ENCODE results near the gene APP. TPM values are rescaled to one million over a fixed set of nuclear protein-coding genes. Genes with fewer than 3 reads are reported as not detected.
"Not testable (repeated sequence)": the region's sequence is repeated elsewhere in the genome, so short reads cannot be mapped to it uniquely, and the experiment has no call there.

The APP gene
- total RNA-seq, 1 donor from 2014 or later: 1,315 TPM

GRCh38 chr21:26023406-26023805, 147.2 kb downstream of the APP start:
- DNase-seq (ENCODE audit: low read depth, low spot score): not testable (repeated sequence)

DNA sequence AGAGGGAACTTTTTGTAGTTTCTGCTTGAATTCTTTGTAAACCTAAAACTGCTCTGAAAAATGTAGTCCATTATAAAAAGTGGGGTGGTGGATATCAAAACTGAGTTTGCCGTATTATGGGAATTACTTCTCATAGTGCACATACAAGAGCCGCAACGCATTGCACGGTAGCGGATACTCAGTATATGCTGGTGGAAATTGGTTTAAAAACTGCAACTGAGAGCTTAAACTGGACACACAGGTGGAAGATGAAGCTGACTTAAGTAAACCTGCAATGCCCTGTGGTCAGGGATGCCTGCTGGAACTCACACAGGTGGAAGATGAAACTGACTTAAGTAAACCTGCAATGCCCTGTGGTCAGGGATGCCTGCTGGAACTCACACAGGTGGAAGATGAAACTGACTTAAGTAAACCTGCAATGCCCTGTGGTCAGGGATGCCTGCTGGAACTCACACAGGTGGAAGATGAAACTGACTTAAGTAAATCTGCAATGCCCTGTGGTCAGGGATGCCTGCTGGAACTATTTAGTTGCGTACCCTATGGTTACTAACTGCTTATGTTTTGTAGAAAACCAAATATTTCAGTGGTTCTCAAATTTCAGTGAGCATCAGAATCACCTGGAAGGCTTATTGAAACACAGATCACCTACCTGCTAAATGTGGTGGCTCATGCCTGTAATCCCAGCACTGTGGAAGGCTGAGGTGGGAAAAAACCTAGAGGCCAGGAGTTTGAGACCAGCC, 147.8 kb downstream of the APP start:
- DNase-seq (ENCODE audit: low read depth, low spot score): not testable (repeated sequence)

GRCh38 chr21:26020510-26020909, 150.1 kb downstream of the APP start:
- no peak for DNase-seq (ENCODE audit: low read depth, low spot score)

DNA sequence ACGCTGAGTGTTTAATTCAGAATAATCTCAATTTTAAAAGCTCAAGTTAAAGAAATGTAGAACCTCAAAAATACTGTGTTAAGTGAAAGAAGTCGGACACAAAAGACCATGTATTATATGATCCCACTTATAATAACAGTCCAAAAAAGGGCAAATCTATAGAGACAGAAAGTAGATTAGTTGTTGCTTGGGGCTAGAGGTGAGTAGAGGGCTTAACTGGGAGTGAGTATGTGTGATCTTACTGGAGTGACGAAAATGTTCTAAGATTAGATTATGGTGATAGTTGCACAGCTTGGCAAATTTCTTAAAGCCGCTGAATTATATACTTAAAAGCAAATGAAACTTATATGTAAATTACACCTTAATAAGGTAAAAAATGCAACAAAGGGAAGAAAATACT, 150.5 kb downstream of the APP start:
- no peak for DNase-seq (ENCODE audit: low read depth, low spot score)

DNA sequence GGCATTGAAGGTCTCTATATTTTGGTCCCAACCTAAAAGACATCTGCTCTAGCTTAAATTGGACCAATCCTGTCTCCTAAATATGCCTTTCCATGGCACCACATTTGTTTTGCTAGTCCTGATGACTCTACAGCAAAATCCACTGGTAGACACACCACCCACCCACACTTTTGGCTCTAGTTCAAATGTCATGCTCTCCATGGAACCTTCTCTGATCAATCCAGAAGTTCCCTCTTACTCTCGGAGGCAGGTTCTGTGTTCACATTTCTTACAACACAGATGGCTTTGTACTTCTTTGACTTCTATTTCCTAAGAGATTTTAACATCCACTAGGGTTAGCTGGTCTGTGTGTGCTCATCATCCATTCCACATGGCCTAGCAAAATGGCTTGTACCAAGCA, 151.3 kb downstream of the APP start:
- DNase-seq (ENCODE audit: low read depth, low spot score): no peak

GRCh38 chr21:26013970-26014369, 156.6 kb downstream of the APP start:
- no peak for DNase-seq (ENCODE audit: low read depth, low spot score)

- DNase-seq (ENCODE audit: low read depth, low spot score): not testable (repeated sequence)
These were observed 158.1 kb downstream of the APP start for GRCh38 chr21:26012482-26012881.

- no peak for DNase-seq (ENCODE audit: low read depth, low spot score)
These were observed 159.2 kb downstream of the APP start for GRCh38 chr21:26011292-26011940.

DNA sequence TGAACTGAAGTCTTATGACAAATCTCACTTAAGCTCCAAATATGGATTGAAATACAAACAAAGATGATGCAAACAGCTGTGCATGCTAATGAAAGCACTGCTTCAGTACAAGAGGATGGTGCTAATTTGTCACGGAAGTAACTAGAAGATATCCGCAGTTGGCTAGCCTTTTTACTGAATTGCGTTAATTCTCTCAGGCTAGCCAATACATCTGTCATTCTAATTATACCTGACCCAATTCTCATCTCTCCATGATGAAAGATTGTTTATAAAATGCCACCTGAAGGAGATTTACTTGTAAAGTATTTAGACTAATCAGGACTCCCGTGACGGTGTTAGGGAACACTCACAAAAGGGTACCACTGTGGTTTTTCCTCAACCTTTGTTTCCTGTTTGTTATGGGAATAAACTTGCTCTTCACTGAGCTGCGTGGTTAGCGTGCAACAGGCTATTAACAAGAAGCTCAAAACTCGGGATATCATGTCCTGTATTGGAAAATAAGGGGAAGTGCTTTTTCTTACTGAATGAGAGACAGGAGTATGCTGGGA, 162.5 kb downstream of the APP start:
- DNase-seq (ENCODE audit: low read depth, low spot score): no peak

DNA sequence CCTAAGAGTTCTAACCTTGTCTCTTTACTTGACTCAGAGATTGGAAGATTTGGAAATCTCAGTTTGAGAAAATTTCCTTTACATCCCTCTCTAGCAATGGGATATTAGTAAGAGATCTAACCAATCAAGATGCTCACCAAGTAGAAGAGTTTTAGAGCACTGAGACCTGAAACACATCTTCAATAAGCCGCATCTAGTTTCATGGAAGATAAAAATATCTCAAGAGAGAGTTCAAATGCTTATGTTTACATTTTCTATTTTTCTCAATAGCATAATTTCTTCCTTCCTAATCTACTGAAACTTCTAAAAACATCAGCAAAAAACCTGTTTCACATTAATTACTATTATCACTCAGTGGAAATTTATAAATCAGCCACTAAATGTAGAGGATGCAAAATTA, 165.1 kb downstream of the APP start:
- no peak for DNase-seq (ENCODE audit: low read depth, low spot score)

DNA sequence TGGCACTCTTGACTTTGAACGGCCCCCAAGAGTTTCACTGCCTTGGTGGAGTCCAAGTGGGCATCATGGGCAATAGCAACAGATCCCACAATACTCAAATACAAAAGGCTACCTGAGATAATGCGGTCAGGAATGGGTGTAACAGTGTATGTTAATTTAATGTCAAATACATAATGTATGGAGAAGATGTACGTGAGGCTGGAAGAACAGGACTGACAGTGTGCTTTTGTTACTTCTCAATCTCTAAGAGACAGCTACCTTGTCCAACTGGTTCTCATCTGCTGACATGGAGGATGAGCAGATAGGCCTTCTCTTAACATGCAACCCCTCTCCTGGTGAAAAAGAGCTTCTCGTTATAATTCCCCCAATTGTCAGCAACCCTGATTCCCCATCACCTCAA, 167.2 kb downstream of the APP start:
- DNase-seq (ENCODE audit: low read depth, low spot score): no peak

DNA sequence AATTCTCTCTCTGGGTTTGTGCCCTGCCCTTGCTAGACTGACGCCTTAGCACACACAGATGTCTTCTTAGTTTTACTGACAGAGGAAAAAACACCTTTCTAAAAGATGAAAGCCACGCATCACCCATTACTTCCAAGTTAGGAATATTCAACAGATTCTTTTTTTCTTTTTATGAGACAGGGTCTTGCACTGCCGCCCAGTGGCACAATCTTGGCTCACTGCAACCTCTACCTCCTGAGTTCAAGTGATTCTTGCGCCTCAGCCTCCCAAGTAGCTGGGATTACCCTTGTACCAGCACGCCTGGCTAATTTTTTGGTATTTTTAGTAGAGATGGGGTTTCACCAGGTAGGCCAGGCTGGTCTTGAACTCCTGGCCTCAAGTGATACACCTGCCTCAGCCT, 169.2 kb downstream of the APP start:
- DNase-seq (ENCODE audit: low read depth, low spot score): no peak

DNA sequence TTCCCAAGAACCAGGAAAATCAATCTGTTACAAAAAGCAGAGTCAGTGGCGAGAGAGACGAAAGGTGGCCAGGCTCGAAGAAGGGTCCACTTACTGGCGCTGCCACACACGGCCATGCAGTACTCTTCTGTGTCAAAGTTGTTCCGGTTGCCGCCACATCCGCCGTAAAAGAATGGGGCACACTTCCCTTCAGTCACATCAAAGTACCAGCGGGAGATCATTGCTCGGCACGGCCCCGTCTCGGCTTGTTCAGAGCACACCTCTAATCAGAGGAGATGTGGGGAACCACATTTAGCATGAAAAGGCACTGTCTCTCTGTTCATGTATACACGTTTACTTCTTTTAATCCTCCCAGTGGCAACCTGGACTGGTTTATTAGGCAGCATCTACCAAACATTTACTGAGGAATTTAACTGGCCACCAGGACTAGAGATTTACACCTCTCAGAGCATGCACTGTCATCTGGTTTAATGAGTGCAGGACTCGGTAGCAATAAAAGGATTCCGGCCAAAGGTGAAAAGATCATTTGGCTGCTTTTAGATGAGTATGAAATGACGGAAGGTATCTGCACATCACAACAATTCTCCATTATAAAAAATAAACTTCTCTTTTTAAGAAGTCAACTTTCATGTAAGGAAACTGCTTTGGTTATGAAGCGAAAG, 170.5 kb downstream of the APP start:
- DNase-seq (ENCODE audit: low read depth, low spot score): no peak

- no peak for DNase-seq (ENCODE audit: low read depth, low spot score)
These were observed 172.6 kb downstream of the APP start for GRCh38 chr21:25997788-25998611.

DNA sequence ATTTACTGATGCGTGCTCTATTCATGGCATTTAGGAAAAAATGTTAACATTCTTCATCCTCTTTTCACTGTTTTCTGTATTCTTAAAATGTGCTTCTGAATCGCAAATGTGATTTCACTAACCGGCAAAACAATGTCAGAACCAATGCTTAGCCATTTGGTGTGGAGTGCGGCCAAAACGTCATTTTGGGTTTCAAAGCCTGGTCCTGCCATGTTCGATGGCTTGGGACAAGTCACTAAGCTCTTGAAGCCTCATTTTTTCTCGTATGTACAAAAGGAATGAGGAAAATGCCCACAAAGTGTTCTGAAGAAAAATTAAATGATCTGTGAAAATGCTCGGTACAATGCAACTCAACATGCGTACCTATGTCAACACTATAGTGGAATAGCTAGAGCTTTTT, 175.3 kb downstream of the APP start:
- no peak for DNase-seq (ENCODE audit: low read depth, low spot score)

DNA sequence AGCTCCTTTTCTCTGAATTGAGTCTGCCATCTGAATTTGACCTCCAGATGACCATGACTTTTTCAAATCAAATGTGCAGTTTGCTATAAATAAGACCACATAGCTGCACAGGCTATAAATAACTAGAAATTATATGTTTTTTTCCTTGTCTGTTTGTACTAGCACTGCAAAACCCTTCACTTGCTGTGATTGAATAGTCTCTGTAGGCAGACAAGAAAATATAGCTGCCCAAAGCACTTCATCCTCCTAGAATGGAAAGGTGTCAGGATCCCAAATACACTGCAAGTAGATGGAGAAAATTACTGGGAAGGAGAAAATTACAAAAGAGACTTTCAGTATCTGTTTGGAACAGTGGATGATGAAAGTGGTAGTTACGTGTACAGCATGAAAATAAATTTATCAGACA, 175.8 kb downstream of the APP start:
- no peak for DNase-seq (ENCODE audit: low read depth, low spot score)

GRCh38 chr21:25988738-25989137, 181.8 kb downstream of the APP start:
- DNase-seq (ENCODE audit: low read depth, low spot score): no peak

DNA sequence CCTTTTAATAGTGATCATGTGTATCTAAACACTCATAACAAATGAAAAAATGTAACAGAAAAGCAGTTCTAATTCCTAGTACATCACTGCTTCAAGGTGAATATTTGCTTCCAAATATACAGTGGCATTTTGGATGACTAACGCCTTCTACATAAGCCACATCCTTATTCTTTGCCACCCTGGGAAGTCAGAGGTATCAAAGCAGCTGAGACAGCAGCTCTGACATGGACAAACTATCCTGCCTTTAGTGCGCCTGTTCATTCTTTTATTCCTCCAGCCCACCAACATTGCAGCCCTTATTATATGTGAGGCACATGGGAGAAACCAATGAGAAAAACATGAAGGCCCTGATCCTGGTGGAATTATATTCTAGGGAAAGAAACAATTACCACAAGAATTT, 183.0 kb downstream of the APP start:
- no peak for DNase-seq (ENCODE audit: low read depth, low spot score)

DNA sequence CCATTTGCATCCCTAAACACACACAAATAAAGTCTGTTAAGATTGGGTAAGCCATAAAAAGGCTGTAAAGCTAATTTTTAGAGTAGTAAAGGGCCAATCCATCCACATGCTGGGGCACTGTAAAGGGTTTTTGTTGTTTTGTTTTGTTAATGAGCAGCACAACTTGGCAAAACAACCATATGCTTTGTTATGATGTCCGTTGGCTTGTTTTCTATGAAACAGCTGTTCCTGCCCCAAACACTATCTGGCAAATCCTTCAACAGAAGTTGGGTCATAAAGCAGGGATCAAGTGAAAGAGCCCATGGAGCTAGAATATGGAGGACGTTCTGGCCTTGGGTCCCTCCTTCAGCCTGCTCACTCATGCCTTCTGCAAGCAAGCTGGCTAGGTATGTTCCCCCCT, 183.6 kb downstream of the APP start:
- no peak for DNase-seq (ENCODE audit: low read depth, low spot score)

- DNase-seq (ENCODE audit: low read depth, low spot score): no peak
These were observed 184.6 kb downstream of the APP start for GRCh38 chr21:25985990-25986389.

DNA sequence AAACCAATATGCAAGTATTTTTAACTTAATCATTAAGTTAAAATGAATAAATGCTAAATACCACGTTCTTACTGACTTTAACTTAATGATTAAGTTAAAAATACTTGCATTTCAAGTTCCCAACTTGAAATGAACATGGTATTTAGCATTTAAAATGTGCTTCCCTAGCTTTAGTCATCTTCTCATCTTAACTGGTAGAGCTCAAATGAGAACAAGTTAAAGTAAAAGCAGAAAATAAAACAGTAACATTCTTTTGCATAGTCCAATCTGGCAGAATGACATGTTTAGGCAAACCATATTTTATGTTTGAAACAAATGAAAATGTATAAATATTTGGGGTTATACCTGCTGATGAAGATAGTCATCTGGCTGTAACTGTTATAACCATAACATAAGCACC, 186.0 kb downstream of the APP start:
- DNase-seq (ENCODE audit: low read depth, low spot score): no peak

GRCh38 chr21:25983745-25984144, 186.8 kb downstream of the APP start:
- DNase-seq (ENCODE audit: low read depth, low spot score): peak; percentile 67

Data from pulmonary artery endothelial cell (primary cell).